GM10248 (cell line): ENCODE data around the gene GDF10.

Source experiments
- CTCF ChIA-PET: fragments of 300-600 bp; sonication (Branson Sonifier 250); formaldehyde crosslinking; extraction: SDS; loops from one replicate; lab custom pipeline; 2021; ENCODE audit warnings: antibody characterized with exemption; lab: Yijun Ruan, JAX
- POLR2A ChIA-PET: fragments of 350-650 bp; sonication (Branson Sonifier 250); formaldehyde crosslinking; extraction: SDS; loops from one replicate; lab custom pipeline; 2020; ENCODE audit warnings: antibody characterized with exemption; lab: Yijun Ruan, JAX
- DNase-seq: peaks from one replicate; pipeline ENCODE4 v3.0.0; 2012; ENCODE audit errors: extremely low spot score
- CTCF ChIP-seq: IDR thresholded peaks from 2 replicates; pipeline ENCODE4 v1.5.1; 2012; ENCODE audit warnings: mild to moderate bottlenecking, low read depth; ENCODE audit errors: extremely low read depth, missing control alignments, control extremely low read depth

GDF10 gene

GRCh38 chr10:47359626-47360418 is 59.8 kb downstream of the GDF10 start:
- POLR2A ChIA-PET = no interaction called here
- CTCF ChIA-PET = interaction anchor here (1.0 kb wide), 1 partner anchor 13 kb away, joined by 3 read pairs; no protein-coding TSS in a partner anchor

GRCh38 chr10:47360419-47361040 is 60.5 kb downstream of the GDF10 start:
- ChIA-PET POLR2A (no interaction called here), CTCF (interaction anchor here (1.0 to 2.4 kb wide), 4 partner anchors 13 to 82 kb away, joined by 3 to 6 read pairs (median 4); no protein-coding TSS in a partner anchor)
- DNase-seq = no peak
- TF ChIP-seq CTCF = no peak

More at GRCh38 chr10:47359626-47360418, 59.8 kb downstream of the GDF10 start:
- TF ChIP-seq CTCF = no peak
- no peak for DNase-seq

- ChIA-PET CTCF (interaction anchor here (0.7 to 2.5 kb wide), 7 partner anchors 9 to 81 kb away, joined by 3 to 10 read pairs (median 6); no protein-coding TSS in a partner anchor), POLR2A (no interaction called here)
- peak; percentile 63 for DNase-seq
- peak; percentile 54 for TF ChIP-seq CTCF
Observed at GRCh38 chr10:47361293-47361692, 61.3 kb downstream of the GDF10 start.

- ChIA-PET POLR2A (no interaction called here), CTCF (interaction anchor here (0.7 to 2.5 kb wide), 5 partner anchors 9 to 34 kb away, joined by 3 to 10 read pairs (median 8); no protein-coding TSS in a partner anchor)
- DNase-seq = no peak
- no peak for TF ChIP-seq CTCF
Observed at GRCh38 chr10:47362199-47362598, 62.2 kb downstream of the GDF10 start.
